ENCODE measurements around the gene TBX4. TPM values are rescaled to one million over a fixed set of nuclear protein-coding genes. Genes with fewer than 3 reads are reported as not detected.

TBX4 gene
- total RNA-seq, 1 experiment from 2014 or later: not detected

DNA sequence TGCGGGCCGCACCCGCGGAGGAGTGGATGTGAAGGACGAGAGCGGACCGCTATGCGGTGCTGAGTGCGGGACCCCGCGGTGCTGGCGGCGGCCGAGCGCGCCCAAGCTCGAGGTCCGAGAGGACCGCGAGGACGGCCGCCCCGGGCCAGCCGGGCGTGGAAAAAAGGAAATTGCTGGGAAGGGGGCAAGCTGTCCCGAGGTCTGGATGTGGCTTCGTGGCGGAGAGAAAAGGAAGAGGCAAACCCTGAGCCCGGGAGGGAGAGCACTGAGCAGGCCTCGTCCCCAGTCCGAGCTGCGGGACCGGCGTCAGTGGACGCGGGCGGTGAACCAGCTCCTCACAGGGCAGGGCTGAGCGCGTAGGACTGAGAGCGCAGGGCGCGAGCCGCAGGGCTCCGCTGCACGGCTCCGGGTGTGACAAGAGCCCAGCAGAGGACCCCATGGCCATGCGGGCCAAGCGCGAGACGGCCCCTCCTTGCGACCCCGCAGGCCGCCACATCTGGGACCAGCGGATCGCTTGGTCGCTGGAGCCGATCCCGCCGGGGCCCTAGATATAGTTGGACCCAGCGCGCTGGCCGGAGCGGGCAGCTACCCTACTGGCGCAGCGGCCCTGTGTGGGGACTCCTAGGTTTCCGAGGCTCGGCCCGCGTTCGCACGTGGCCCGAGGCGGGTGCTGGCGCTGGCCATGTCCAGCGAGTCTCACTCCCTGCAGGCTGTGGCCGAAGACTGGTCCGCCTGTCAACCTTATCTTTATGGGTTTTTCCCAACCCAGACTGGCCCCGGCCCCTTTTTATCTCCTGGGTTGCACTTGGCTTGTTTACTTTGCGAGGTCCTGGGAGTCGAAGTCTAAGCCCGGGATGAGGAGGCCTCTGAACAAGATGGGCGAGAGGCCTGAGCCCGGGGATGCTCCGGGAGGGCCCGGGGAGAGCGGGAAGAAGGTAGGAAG lies 2.4 kb downstream of the TBX4 start:
- TF ChIP-seq, protein P1, sequence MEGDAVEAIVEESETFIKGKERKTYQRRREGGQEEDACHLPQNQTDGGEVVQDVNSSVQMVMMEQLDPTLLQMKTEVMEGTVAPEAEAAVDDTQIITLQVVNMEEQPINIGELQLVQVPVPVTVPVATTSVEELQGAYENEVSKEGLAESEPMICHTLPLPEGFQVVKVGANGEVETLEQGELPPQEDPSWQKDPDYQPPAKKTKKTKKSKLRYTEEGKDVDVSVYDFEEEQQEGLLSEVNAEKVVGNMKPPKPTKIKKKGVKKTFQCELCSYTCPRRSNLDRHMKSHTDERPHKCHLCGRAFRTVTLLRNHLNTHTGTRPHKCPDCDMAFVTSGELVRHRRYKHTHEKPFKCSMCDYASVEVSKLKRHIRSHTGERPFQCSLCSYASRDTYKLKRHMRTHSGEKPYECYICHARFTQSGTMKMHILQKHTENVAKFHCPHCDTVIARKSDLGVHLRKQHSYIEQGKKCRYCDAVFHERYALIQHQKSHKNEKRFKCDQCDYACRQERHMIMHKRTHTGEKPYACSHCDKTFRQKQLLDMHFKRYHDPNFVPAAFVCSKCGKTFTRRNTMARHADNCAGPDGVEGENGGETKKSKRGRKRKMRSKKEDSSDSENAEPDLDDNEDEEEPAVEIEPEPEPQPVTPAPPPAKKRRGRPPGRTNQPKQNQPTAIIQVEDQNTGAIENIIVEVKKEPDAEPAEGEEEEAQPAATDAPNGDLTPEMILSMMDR (IDR thresholded peaks at IDR 0.05; ENCODE audit: unreplicated experiment): no peak
- H3K27ac Mint-ChIP-seq (ENCODE audit: unreplicated experiment): no peak overlapping the region
- H3K27me3 Mint-ChIP-seq (ENCODE audit: unreplicated experiment): peaks cover 51% of the 10 kb centered on the region
- no peak overlapping the region for H3K4me3 Mint-ChIP-seq (ENCODE audit: low read depth, unreplicated experiment)
- no peak for DNase-seq
- BruUV-seq (replicated peaks): no TSS peak
- CTCF ChIA-PET: no interaction called here
- no peaks in the 10 kb centered on the region for H3K9me3 Mint-ChIP-seq (ENCODE audit: low read depth, unreplicated experiment)
- intact Hi-C loops (cut with micrococcal nuclease; ENCODE audit: unreplicated experiment): no loop called here
- no peaks in the 10 kb centered on the region for H3K36me3 Mint-ChIP-seq (ENCODE audit: insufficient read depth, unreplicated experiment)
- no peaks in the 10 kb centered on the region for H3K4me1 Mint-ChIP-seq (ENCODE audit: low read depth, unreplicated experiment)

DNA sequence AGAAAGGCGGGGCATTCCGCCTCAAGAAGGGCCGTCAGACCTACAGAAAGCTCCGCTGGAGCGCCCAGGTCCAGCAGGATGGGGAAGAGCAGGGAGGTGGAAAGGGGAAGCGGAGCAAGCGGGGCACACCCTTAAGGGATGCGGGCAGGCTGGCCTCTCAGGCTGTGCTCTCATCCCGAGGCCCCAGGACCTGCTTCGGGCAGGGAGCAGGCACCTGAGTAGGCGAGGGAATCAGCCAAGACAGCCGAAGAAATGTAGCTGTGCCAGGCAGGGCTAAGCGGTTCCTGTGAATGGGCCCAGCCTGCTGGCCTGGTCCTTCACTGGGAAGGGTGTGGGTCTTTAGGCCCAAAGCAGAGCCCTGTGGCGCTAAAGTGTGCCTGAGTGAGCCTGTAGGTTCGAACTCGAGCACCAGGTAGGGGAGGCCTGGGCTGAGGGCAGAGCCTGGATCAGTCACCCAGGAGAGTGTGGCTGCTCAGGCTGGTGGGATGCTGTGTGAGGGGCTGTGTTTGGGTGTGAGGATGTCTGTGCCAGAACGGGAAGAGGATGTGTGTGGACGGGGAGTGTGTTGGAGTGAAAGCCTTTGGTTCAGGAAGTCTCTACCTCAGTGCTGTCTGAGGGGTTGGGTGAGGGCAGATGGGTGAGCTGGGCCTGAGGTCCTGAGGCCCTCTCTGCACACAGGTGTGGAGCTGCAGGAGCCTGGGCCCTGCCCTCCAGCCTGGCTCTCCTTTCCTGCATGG lies 3.3 kb downstream of the TBX4 start:
- intact Hi-C loops (cut with micrococcal nuclease; ENCODE audit: unreplicated experiment): no loop called here
- peaks cover 52% of the 10 kb centered on the region for H3K27me3 Mint-ChIP-seq (ENCODE audit: unreplicated experiment)
- H3K36me3 Mint-ChIP-seq (ENCODE audit: insufficient read depth, unreplicated experiment): no peaks in the 10 kb centered on the region
- H3K4me1 Mint-ChIP-seq (ENCODE audit: low read depth, unreplicated experiment): no peaks in the 10 kb centered on the region
- no peak overlapping the region for H3K4me3 Mint-ChIP-seq (ENCODE audit: low read depth, unreplicated experiment)
- no peak overlapping the region for H3K27ac Mint-ChIP-seq (ENCODE audit: unreplicated experiment)
- no peaks in the 10 kb centered on the region for H3K9me3 Mint-ChIP-seq (ENCODE audit: low read depth, unreplicated experiment)
- BruUV-seq (replicated peaks): no TSS peak
- DNase-seq: no peak
- TF ChIP-seq, protein P1 (IDR thresholded peaks at IDR 0.05; ENCODE audit: unreplicated experiment): no peak
- CTCF ChIA-PET: no interaction called here

DNA sequence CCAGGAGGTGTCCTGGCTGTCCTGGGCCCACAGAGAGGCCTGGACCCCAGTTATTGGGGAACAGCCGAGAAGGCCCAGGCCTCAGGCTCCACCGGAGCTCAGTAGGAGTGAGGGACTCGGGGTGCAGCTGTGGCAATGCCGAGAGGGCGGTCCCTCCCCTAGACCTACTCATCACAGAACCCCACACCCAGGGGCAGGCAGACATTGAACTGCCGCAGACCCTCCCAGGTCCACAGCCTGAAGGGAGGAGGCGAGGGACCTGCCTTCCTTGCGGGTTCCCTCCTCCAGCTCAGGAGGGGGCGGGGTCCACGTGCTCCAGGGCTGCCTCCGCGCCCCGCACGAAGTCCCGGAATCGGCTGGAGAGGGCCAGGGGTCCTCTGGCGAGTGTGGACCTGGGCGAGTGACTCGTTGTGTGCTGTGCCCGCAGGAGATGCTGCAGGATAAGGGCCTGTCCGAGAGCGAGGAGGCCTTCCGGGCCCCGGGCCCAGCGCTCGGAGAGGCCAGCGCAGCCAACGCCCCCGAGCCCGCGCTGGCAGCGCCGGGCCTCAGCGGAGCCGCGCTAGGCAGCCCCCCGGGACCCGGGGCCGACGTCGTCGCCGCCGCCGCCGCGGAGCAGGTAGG lies 3.9 kb downstream of the TBX4 start:
- H3K27ac Mint-ChIP-seq (ENCODE audit: unreplicated experiment): no peak overlapping the region
- DNase-seq: no peak
- TF ChIP-seq, protein P1 (IDR thresholded peaks at IDR 0.05; ENCODE audit: unreplicated experiment): no peak
- no TSS peak for BruUV-seq (replicated peaks)
- peaks cover 52% of the 10 kb centered on the region for H3K27me3 Mint-ChIP-seq (ENCODE audit: unreplicated experiment)
- CTCF ChIA-PET: no interaction called here
- H3K4me3 Mint-ChIP-seq (ENCODE audit: low read depth, unreplicated experiment): no peak overlapping the region
- no peaks in the 10 kb centered on the region for H3K9me3 Mint-ChIP-seq (ENCODE audit: low read depth, unreplicated experiment)
- intact Hi-C loops (cut with micrococcal nuclease; ENCODE audit: unreplicated experiment): no loop called here
- H3K4me1 Mint-ChIP-seq (ENCODE audit: low read depth, unreplicated experiment): no peaks in the 10 kb centered on the region
- H3K36me3 Mint-ChIP-seq (ENCODE audit: insufficient read depth, unreplicated experiment): no peaks in the 10 kb centered on the region

DNA sequence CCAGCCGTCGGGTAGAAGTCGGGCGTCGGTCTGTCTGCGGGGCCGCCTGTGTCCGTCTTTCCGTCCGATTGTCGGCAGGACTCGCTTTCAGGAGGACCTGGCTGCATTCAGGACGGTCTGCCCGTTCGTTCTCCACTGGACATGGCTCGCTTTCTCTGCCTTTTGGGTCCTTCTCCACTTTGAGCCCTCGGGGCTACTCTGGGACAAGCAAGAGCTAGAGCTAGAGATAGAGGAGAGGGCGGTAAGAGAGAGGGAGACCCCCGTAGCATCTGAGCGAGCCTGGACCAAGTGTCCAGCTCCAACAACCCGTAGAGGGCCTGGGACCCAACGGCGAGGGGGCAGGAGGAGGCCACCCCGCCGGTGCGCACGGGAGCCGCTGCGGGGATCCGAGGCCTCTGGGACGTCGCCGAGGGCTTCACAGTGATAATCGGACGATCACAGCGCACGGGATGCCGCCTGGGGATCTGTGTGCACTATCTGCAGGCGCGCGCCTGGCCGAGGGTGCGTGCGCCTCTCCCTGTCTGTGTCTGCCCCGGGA lies 4.5 kb downstream of the TBX4 start:
- BruUV-seq (replicated peaks): no TSS peak
- TF ChIP-seq, protein P1 (IDR thresholded peaks at IDR 0.05; ENCODE audit: unreplicated experiment): no peak
- peaks cover 53% of the 10 kb centered on the region for H3K27me3 Mint-ChIP-seq (ENCODE audit: unreplicated experiment)
- no peak for DNase-seq
- intact Hi-C loops (cut with micrococcal nuclease; ENCODE audit: unreplicated experiment): no loop called here
- H3K27ac Mint-ChIP-seq (ENCODE audit: unreplicated experiment): no peak overlapping the region
- H3K36me3 Mint-ChIP-seq (ENCODE audit: insufficient read depth, unreplicated experiment): no peaks in the 10 kb centered on the region
- CTCF ChIA-PET: no interaction called here
- H3K4me3 Mint-ChIP-seq (ENCODE audit: low read depth, unreplicated experiment): no peak overlapping the region
- H3K9me3 Mint-ChIP-seq (ENCODE audit: low read depth, unreplicated experiment): no peaks in the 10 kb centered on the region
- no peaks in the 10 kb centered on the region for H3K4me1 Mint-ChIP-seq (ENCODE audit: low read depth, unreplicated experiment)
